ENCODE results near the gene PTPRE. TPM values are rescaled to one million over a fixed set of nuclear protein-coding genes. Genes with fewer than 3 reads are reported as not detected.

Gene PTPRE
- total RNA-seq, 1 experiment from 2014 or later = 20.4 TPM

- H3K4me2 ChIP-seq (ENCODE audit: low read depth, low read length, poor library complexity, severe bottlenecking) = no peak overlapping the region
- H3K9ac ChIP-seq (ENCODE audit: low read length) = no peak overlapping the region
- no peaks in the 10 kb centered on the region for H3K9me3 ChIP-seq (ENCODE audit: low read length)
- DNase-seq = no peak
- peaks cover 12% of the 10 kb centered on the region; the same call in 1 of the 2 replicates for H3K36me3 ChIP-seq (ENCODE audit: insufficient read depth, low read length)
- H3K9me2 ChIP-seq (replicated peaks; ENCODE audit: insufficient read depth, low read length) = no peaks in the 10 kb centered on the region
- H3K79me2 ChIP-seq (ENCODE audit: low read length) = no peaks in the 10 kb centered on the region
- H3K4me1 ChIP-seq (ENCODE audit: low read length) = peaks cover 26% of the 10 kb centered on the region
- H3K4me3 ChIP-seq (ENCODE audit: low read length) = no peak overlapping the region
- no peak overlapping the region for H3K27ac ChIP-seq (ENCODE audit: low read length)
- H3K27me3 ChIP-seq (ENCODE audit: low read length) = no peaks in the 10 kb centered on the region
- no peaks in the 10 kb centered on the region for H4K20me1 ChIP-seq (ENCODE audit: insufficient read depth, low read depth, low read length)
- no peak overlapping the region for H2AFZ ChIP-seq (ENCODE audit: low read length)
Measured at GRCh38 chr10:128056303-128057050, 149.6 kb downstream of the PTPRE start.

GRCh38 chr10:128058106-128058749 is 151.3 kb downstream of the PTPRE start:
- no peaks in the 10 kb centered on the region for H3K9me2 ChIP-seq (replicated peaks; ENCODE audit: insufficient read depth, low read length)
- no peaks in the 10 kb centered on the region for H4K20me1 ChIP-seq (ENCODE audit: insufficient read depth, low read depth, low read length)
- DNase-seq = no peak
- H3K27me3 ChIP-seq (ENCODE audit: low read length) = no peaks in the 10 kb centered on the region
- H2AFZ ChIP-seq (ENCODE audit: low read length) = no peak overlapping the region
- H3K9me3 ChIP-seq (ENCODE audit: low read length) = no peaks in the 10 kb centered on the region
- peak overlapping the region; percentile 53 for H3K4me2 ChIP-seq (ENCODE audit: low read depth, low read length, poor library complexity, severe bottlenecking)
- H3K27ac ChIP-seq (ENCODE audit: low read length) = peak overlapping the region; percentile 83
- peaks cover 43% of the 10 kb centered on the region for H3K4me1 ChIP-seq (ENCODE audit: low read length)
- H3K36me3 ChIP-seq (ENCODE audit: insufficient read depth, low read length) = peaks cover 12% of the 10 kb centered on the region; the same call in 1 of the 2 replicates
- peak overlapping the region; percentile 34; the same call in 1 of the 2 replicates for H3K4me3 ChIP-seq (ENCODE audit: low read length)
- no peaks in the 10 kb centered on the region for H3K79me2 ChIP-seq (ENCODE audit: low read length)
- H3K9ac ChIP-seq (ENCODE audit: low read length) = no peak overlapping the region

- Histone ChIP-seq H3K4me3 (ENCODE audit: low read length) (peak overlapping the region; percentile 34; the same call in 1 of the 2 replicates), H3K4me1 (ENCODE audit: low read length) (peaks cover 48% of the 10 kb centered on the region), H2AFZ (ENCODE audit: low read length) (no peak overlapping the region), H4K20me1 (ENCODE audit: insufficient read depth, low read depth, low read length) (no peaks in the 10 kb centered on the region), H3K4me2 (ENCODE audit: low read depth, low read length, poor library complexity, severe bottlenecking) (peak overlapping the region; percentile 53), H3K27me3 (ENCODE audit: low read length) (no peaks in the 10 kb centered on the region), H3K36me3 (ENCODE audit: insufficient read depth, low read length) (peaks cover 12% of the 10 kb centered on the region; the same call in 1 of the 2 replicates), H3K9me3 (ENCODE audit: low read length) (no peaks in the 10 kb centered on the region), H3K79me2 (ENCODE audit: low read length) (no peaks in the 10 kb centered on the region), H3K9ac (ENCODE audit: low read length) (peak overlapping the region; percentile 49), H3K27ac (ENCODE audit: low read length) (peak overlapping the region; percentile 83), H3K9me2 (replicated peaks; ENCODE audit: insufficient read depth, low read length) (no peaks in the 10 kb centered on the region)
- peak; percentile 81 for DNase-seq
Measured at GRCh38 chr10:128058750-128059134, 151.8 kb downstream of the PTPRE start.

- Histone ChIP-seq H3K36me3 (ENCODE audit: insufficient read depth, low read length) (peaks cover 12% of the 10 kb centered on the region; the same call in 1 of the 2 replicates), H3K4me2 (ENCODE audit: low read depth, low read length, poor library complexity, severe bottlenecking) (peak overlapping the region; percentile 53), H3K9me3 (ENCODE audit: low read length) (no peaks in the 10 kb centered on the region), H3K9ac (ENCODE audit: low read length) (peak overlapping the region; percentile 49), H3K79me2 (ENCODE audit: low read length) (no peaks in the 10 kb centered on the region), H4K20me1 (ENCODE audit: insufficient read depth, low read depth, low read length) (no peaks in the 10 kb centered on the region), H3K4me3 (ENCODE audit: low read length) (peak overlapping the region; percentile 34; the same call in 1 of the 2 replicates), H3K9me2 (replicated peaks; ENCODE audit: insufficient read depth, low read length) (no peaks in the 10 kb centered on the region), H3K4me1 (ENCODE audit: low read length) (peaks cover 55% of the 10 kb centered on the region), H2AFZ (ENCODE audit: low read length) (no peak overlapping the region), H3K27me3 (ENCODE audit: low read length) (no peaks in the 10 kb centered on the region), H3K27ac (ENCODE audit: low read length) (peak overlapping the region; percentile 83)
- peak; percentile 47 for DNase-seq
Measured at GRCh38 chr10:128059266-128059981, 152.5 kb downstream of the PTPRE start.

GRCh38 chr10:128059982-128060293 is 153.0 kb downstream of the PTPRE start:
- Histone ChIP-seq H3K9ac (ENCODE audit: low read length) (peak overlapping the region; percentile 49; the same call in 1 of the 2 replicates), H3K9me2 (replicated peaks; ENCODE audit: insufficient read depth, low read length) (no peaks in the 10 kb centered on the region), H3K4me2 (ENCODE audit: low read depth, low read length, poor library complexity, severe bottlenecking) (no peak overlapping the region), H3K27me3 (ENCODE audit: low read length) (no peaks in the 10 kb centered on the region), H2AFZ (ENCODE audit: low read length) (no peak overlapping the region), H3K79me2 (ENCODE audit: low read length) (no peaks in the 10 kb centered on the region), H3K4me1 (ENCODE audit: low read length) (peaks cover 60% of the 10 kb centered on the region), H3K27ac (ENCODE audit: low read length) (peak overlapping the region; percentile 83), H4K20me1 (ENCODE audit: insufficient read depth, low read depth, low read length) (no peaks in the 10 kb centered on the region), H3K36me3 (ENCODE audit: insufficient read depth, low read length) (peaks cover 12% of the 10 kb centered on the region; the same call in 1 of the 2 replicates), H3K4me3 (ENCODE audit: low read length) (no peak overlapping the region), H3K9me3 (ENCODE audit: low read length) (no peaks in the 10 kb centered on the region)
- no peak for DNase-seq

DNA sequence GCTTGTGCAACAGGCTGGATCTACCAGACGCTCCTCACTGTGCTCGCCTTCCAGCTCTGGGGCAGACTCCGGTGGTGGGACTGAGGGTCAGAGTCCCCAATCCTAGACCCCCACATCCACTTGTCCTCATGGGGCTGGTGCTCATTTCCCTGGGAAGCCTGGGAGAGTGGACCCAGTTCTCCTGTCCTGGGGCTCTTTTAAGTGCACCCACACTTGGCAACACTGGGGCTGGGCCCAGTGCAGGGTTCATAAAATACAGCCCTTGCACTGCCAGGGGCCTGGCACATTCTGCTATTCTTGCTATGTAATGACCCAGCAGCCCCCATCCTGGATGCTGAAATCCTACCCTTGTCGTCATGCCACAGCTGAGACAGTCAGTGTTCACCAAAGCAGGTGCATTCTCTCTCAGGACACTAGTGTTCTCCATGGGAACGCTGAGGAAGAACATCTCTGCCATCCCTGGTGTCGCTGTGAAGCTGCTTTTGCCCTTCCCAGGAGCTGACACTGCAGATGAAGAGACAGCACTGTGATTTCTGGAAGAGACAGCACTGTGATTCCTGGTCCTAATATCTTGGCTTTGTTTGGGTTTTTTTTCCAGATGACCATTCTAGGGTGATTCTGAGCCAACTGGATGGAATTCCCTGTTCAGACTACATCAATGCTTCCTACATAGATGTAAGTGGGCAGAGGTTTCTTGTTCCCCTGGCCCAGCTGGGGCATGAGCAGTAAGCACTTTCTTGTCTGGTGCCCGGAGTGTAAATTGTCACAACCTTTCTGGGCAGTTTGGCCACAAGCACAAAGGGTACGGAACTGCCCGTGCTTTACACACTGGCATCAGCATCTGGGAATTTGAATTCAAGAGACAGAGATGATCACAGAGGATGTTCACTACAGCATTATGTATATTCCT is 153.7 kb downstream of the PTPRE start:
- no peaks in the 10 kb centered on the region for H3K27me3 ChIP-seq (ENCODE audit: low read length)
- H4K20me1 ChIP-seq (ENCODE audit: insufficient read depth, low read depth, low read length) = no peaks in the 10 kb centered on the region
- H3K4me2 ChIP-seq (ENCODE audit: low read depth, low read length, poor library complexity, severe bottlenecking) = no peak overlapping the region
- H3K9me3 ChIP-seq (ENCODE audit: low read length) = no peaks in the 10 kb centered on the region
- peaks cover 12% of the 10 kb centered on the region; the same call in 1 of the 2 replicates for H3K36me3 ChIP-seq (ENCODE audit: insufficient read depth, low read length)
- no peaks in the 10 kb centered on the region for H3K79me2 ChIP-seq (ENCODE audit: low read length)
- peaks cover 67% of the 10 kb centered on the region for H3K4me1 ChIP-seq (ENCODE audit: low read length)
- H3K27ac ChIP-seq (ENCODE audit: low read length) = peak overlapping the region; percentile 97
- no peaks in the 10 kb centered on the region for H3K9me2 ChIP-seq (replicated peaks; ENCODE audit: insufficient read depth, low read length)
- no peak for DNase-seq
- H2AFZ ChIP-seq (ENCODE audit: low read length) = no peak overlapping the region
- no peak overlapping the region for H3K9ac ChIP-seq (ENCODE audit: low read length)
- no peak overlapping the region for H3K4me3 ChIP-seq (ENCODE audit: low read length)

GRCh38 chr10:128061306-128062300 is 154.7 kb downstream of the PTPRE start:
- Histone ChIP-seq H3K27ac (ENCODE audit: low read length) (peak overlapping the region; percentile 97), H3K27me3 (ENCODE audit: low read length) (no peaks in the 10 kb centered on the region), H3K36me3 (ENCODE audit: insufficient read depth, low read length) (peaks cover 12% of the 10 kb centered on the region; the same call in 1 of the 2 replicates), H2AFZ (ENCODE audit: low read length) (0 out of 2 replicates have a peak overlapping the region, but pooled peaks have one; percentile 4), H3K4me3 (ENCODE audit: low read length) (peak overlapping the region; percentile 65; the same call in 1 of the 2 replicates), H3K79me2 (ENCODE audit: low read length) (no peaks in the 10 kb centered on the region), H3K9me2 (replicated peaks; ENCODE audit: insufficient read depth, low read length) (no peaks in the 10 kb centered on the region), H3K4me1 (ENCODE audit: low read length) (peaks cover 77% of the 10 kb centered on the region), H3K9me3 (ENCODE audit: low read length) (no peaks in the 10 kb centered on the region), H3K4me2 (ENCODE audit: low read depth, low read length, poor library complexity, severe bottlenecking) (peak overlapping the region; percentile 75), H4K20me1 (ENCODE audit: insufficient read depth, low read depth, low read length) (no peaks in the 10 kb centered on the region), H3K9ac (ENCODE audit: low read length) (peak overlapping the region; percentile 73)
- no peak for DNase-seq
